Measurements from ENCODE around the gene ARMH1.
A peak's percentile ranks its signal among the peaks of the same experiment; 100 is the strongest.
"Not testable (repeated sequence)": the region's sequence is repeated elsewhere in the genome, so short reads cannot be mapped to it uniquely, and the experiment has no call there.

ARMH1 gene

GRCh38 chr1:44723496-44724295 lies 49.2 kb downstream of the ARMH1 start:
- no peak for DNase-seq (ENCODE audit: low read depth)

- no peak for DNase-seq (ENCODE audit: low read depth)
Observed at GRCh38 chr1:44724296-44724954, 49.9 kb downstream of the ARMH1 start.

GRCh38 chr1:44724955-44725698 lies 50.6 kb downstream of the ARMH1 start:
- DNase-seq (ENCODE audit: low read depth): no peak

- DNase-seq (ENCODE audit: low read depth): peak; percentile 80
Observed at GRCh38 chr1:44730741-44731512, 56.4 kb downstream of the ARMH1 start, which contains the start of gene RNU5D-1. RNU5D-1 (minus strand) TSS chr1:44731170.

GRCh38 chr1:44733365-44733764 lies 58.9 kb downstream of the ARMH1 start:
- DNase-seq (ENCODE audit: low read depth): no peak

GRCh38 chr1:44733784-44734183 lies 59.3 kb downstream of the ARMH1 start:
- no peak for DNase-seq (ENCODE audit: low read depth)

- no peak for DNase-seq (ENCODE audit: low read depth)
Observed at GRCh38 chr1:44735992-44736391, 61.5 kb downstream of the ARMH1 start.

- DNase-seq (ENCODE audit: low read depth): not testable (repeated sequence)
Observed at GRCh38 chr1:44738953-44739306, 64.4 kb downstream of the ARMH1 start.

GRCh38 chr1:44739307-44740178 lies 65.0 kb downstream of the ARMH1 start, which contains the start of gene KIF2C:
KIF2C (plus strand) TSS chr1:44739837; CDS start chr1:44739933, 96 bp downstream.
- DNase-seq (ENCODE audit: low read depth): peak; percentile 93

GRCh38 chr1:44740179-44740617 lies 65.7 kb downstream of the ARMH1 start:
- no peak for DNase-seq (ENCODE audit: low read depth)

GRCh38 chr1:44743211-44743610 lies 68.7 kb downstream of the ARMH1 start:
- no peak for DNase-seq (ENCODE audit: low read depth)

GRCh38 chr1:44747878-44748277 lies 73.4 kb downstream of the ARMH1 start:
- no peak for DNase-seq (ENCODE audit: low read depth)

- DNase-seq (ENCODE audit: low read depth): no peak
Observed at GRCh38 chr1:44757420-44757819, 82.9 kb downstream of the ARMH1 start.

- no peak for DNase-seq (ENCODE audit: low read depth)
Observed at GRCh38 chr1:44759077-44759476, 84.6 kb downstream of the ARMH1 start.

GRCh38 chr1:44760876-44761275 lies 86.4 kb downstream of the ARMH1 start:
- no peak for DNase-seq (ENCODE audit: low read depth)

- DNase-seq (ENCODE audit: low read depth): not testable (repeated sequence)
Observed at GRCh38 chr1:44766421-44766820, 91.9 kb downstream of the ARMH1 start.

Measured in stimulated activated CD8-positive, alpha-beta memory T cell treated with anti-CD3 and anti-CD28 coated beads, Interleukin-12 subunit alpha, Interleukin-12 subunit beta, amount 100 ng/mL, for 4 hours (primary cell).